GM10266 (cell line): Measurements from ENCODE around the gene KLF4.

Experiments
- DNase-seq: peaks from one replicate; pipeline ENCODE4 v3.0.0; 2012; ENCODE audit errors: extremely low spot score
- CTCF ChIP-seq: IDR thresholded peaks from 2 replicates; pipeline ENCODE4 v1.5.1; 2012; ENCODE audit warnings: mild to moderate bottlenecking, low read depth; ENCODE audit not compliant: control insufficient read depth, insufficient read depth; ENCODE audit errors: missing control alignments

Gene KLF4

GRCh38 chr9:107443786-107444185 is 45.8 kb downstream of the KLF4 start:
- DNase-seq, result no peak
- TF ChIP-seq CTCF, result no peak

- no peak for DNase-seq
- TF ChIP-seq CTCF, result no peak
Observed at GRCh38 chr9:107439991-107440456, 49.5 kb downstream of the KLF4 start.

- no peak for DNase-seq
- no peak for TF ChIP-seq CTCF
Observed at GRCh38 chr9:107438211-107439031, 51.1 kb downstream of the KLF4 start.

GRCh38 chr9:107437716-107438115 is 51.9 kb downstream of the KLF4 start:
- no peak for TF ChIP-seq CTCF
- no peak for DNase-seq

GRCh38 chr9:107435415-107435814 is 54.2 kb downstream of the KLF4 start:
- TF ChIP-seq CTCF, result no peak
- DNase-seq, result no peak
